GM10266 (cell line): Measurements from ENCODE around the gene LINGO3.
A peak's percentile ranks its signal among the peaks of the same experiment; 100 is the strongest.

Experiments
- DNase-seq: peaks from one replicate; pipeline ENCODE4 v3.0.0; 2012; ENCODE audit errors: extremely low spot score
- TF ChIP-seq, protein P1 (sequence below): IDR thresholded peaks from 2 replicates; pipeline ENCODE4 v1.5.1; 2012; ENCODE audit warnings: mild to moderate bottlenecking, low read depth; ENCODE audit not compliant: control insufficient read depth, insufficient read depth; ENCODE audit errors: missing control alignments

The LINGO3 gene, protein sequence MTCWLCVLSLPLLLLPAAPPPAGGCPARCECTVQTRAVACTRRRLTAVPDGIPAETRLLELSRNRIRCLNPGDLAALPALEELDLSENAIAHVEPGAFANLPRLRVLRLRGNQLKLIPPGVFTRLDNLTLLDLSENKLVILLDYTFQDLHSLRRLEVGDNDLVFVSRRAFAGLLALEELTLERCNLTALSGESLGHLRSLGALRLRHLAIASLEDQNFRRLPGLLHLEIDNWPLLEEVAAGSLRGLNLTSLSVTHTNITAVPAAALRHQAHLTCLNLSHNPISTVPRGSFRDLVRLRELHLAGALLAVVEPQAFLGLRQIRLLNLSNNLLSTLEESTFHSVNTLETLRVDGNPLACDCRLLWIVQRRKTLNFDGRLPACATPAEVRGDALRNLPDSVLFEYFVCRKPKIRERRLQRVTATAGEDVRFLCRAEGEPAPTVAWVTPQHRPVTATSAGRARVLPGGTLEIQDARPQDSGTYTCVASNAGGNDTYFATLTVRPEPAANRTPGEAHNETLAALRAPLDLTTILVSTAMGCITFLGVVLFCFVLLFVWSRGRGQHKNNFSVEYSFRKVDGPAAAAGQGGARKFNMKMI

DNA sequence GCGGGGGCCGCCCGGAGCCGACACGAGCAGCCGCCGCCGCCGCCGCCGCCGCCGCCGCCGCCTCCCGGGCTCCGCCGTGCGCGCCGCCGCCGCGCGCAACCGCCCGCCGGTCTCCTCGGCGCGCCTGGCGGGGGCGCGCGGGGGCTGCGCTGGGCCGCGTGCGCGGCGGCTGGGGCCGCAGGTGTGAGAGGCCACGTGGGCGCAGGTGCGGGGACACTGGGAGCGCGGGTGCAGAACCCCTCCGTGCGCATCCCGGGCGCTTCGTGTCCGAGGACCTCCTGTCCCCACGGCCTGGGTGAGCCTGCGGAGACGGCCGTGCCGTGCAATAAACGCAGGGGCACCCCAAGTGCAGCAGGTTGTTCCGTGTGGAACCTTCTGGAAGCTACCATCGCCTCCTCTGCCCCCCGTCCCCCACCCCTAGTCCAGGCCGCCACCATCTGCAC lies at the start of gene LINGO3:
Gene LINGO3 (minus strand): TSS at position 41 of the 443 bp plus-strand sequence. CDS start 16,378 bp downstream, outside the sequence.
- DNase-seq: no peak
- TF ChIP-seq, protein P1, sequence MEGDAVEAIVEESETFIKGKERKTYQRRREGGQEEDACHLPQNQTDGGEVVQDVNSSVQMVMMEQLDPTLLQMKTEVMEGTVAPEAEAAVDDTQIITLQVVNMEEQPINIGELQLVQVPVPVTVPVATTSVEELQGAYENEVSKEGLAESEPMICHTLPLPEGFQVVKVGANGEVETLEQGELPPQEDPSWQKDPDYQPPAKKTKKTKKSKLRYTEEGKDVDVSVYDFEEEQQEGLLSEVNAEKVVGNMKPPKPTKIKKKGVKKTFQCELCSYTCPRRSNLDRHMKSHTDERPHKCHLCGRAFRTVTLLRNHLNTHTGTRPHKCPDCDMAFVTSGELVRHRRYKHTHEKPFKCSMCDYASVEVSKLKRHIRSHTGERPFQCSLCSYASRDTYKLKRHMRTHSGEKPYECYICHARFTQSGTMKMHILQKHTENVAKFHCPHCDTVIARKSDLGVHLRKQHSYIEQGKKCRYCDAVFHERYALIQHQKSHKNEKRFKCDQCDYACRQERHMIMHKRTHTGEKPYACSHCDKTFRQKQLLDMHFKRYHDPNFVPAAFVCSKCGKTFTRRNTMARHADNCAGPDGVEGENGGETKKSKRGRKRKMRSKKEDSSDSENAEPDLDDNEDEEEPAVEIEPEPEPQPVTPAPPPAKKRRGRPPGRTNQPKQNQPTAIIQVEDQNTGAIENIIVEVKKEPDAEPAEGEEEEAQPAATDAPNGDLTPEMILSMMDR: no peak

DNA sequence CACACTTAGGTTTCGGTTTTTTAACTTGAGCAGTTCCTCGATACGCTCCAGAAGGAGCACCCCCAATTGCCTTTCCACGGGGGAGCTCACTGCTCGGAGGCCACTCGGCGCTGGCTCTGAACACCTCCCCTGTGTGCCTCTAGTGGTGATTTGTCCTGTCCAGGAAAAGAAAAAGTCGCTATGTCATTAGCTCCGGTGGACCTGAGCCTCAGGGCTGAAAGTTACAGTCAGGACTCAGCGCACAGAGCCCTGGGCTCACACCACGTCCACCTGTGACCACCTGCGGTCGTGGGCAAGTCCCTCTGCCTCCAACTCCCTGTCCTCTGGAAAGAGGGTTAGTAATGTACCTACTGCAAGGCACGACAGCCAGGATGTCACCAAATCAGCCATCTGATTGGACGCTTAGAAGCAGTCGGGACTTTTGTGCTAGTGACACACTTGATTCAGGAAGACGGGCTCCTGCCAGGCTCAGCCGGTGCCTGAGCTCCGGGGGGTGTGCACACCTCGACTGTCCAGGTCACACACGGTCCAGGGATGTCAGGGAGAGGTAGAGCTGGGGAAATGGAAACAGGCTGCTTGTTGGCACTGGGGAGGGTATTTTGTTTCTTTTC lies 48.2 kb upstream of the LINGO3 start:
- TF ChIP-seq, protein P1: no peak
- DNase-seq: peak; percentile 29

DNA sequence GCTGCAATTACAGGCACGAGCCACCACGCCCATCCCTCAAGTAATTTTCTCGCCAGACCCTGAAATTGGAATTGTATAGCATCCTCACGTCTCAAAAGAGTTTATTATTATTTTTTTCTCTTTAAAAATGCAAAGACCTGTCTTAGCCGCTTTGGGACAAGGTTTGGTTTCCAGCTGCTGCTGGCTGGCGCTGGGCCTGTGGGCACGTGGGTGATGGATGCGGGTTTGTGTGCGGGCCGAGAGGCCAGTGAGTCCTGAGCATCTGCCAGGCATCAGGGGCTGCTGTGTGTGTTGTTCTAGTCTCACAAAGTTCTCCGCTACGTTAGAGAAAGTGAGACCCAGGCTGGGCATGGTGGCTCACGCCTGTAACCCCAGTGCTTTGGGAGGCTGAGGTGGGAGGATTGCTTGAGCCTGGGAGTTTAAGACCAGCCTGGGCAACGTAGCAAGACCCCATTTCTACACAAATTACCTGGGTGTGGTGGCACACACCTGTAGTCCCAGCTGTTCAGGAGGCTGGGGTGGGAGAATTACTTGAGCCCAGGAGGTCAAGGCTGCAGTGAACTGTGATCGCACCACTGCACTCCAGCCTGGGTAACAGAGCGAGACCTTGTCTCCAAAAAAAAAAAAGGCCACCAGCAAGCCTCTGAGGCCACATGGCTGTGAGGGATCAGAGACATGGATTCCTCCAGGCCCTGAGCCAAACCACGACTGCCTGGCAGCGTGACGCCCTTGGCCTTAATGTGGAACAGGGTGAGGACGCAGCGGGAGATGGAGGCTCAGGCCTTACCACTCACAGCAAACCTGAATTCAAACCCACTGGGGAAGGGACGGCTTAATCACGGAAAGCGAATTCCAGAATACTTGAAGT lies 47.4 kb upstream of the LINGO3 start:
- TF ChIP-seq, protein P1: no peak
- no peak for DNase-seq

DNA sequence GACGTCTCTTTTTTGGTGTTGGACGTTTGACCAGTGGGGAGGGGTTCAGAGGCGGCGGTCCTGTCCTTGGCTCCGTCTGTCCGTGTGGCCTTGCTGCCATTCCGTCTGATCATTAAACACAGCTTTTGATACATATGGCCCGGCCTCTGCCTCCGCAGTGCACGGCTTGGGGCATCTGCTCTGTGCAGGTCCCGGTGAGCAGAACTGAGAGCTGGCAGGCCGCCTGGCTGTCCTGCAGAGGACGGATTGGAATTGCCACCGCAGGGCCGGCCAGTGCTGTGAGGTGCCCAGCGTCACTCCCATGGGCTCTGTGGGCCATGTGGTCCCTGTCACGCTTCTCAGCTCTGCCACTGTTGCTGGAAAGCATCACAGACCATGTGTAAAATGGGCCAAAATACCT lies 46.7 kb upstream of the LINGO3 start:
- TF ChIP-seq, protein P1: no peak

DNA sequence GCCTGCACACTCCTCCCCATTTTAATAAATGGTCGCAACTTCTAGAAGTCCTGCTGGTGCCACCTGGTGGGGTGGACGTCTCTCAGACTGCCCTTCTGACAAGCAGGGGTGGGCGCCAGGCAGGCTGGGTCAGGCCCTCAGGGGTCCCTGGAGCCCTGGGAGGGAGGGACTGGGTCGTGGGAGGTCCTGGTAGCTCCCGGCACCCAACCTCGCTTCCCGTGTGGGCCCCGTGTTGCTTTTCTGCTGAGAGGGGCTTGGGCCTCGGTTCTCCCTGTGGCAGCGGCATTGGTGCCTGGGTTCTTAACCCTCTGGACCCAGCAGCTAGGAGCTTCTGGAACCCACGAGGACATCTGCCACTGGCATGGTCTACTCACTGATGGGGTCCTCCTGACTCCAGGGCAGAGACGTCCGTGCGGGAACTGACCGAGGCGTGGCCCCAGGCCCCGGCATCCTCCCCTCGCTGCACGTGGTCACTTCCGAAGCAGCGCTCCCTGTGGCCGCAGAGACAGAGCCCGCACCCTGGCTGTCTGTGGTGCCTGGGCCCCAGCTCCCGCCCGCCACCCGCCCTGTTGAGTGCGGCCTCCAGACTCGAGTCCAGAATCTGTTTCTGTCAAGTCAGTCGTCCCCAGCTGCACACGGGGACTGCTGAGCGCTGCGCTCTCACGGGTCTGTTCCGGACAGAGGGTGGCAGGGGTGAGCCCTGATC lies 46.1 kb upstream of the LINGO3 start:
- TF ChIP-seq, protein P1: peak; percentile 3

More for the DNA sequence above, 46.7 kb upstream of the LINGO3 start:
- no peak for DNase-seq

DNA sequence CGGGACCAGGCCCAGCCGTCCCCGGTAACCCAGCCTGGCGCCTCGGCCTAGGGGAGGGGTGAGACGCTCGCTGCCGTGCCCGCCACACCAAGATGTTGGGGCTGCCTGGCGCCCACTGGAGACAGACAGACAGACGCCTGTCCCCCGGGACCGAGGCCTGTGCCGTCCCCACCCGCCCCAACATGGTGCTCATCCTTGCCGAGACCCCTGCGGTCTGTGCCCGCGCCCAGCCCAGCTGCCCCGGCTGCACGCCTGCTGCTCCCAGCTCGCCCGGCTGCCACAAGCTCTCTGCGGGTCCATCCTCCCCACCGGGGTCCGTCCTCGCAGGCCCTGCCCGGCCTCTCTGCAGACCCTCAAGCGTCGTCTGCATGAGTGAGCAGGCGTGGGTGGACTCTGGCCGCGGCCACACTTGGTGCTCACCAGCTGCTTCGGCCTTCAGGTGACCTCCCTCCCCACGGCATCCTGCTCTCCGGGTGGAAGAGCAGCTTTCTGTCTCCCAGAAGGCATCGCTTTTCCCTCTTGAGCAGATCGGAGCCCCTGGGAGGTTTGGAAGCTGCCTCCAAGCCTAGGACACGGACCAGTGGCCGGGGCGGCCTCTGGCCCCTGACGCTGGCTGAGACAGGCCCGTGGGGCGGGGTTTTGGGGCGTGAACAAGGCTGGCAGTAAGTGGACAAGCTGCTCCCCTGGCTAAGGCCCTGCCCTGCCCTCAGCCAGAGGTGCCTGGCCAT lies 45.4 kb upstream of the LINGO3 start:
- no peak for DNase-seq
- TF ChIP-seq, protein P1: no peak

More for the DNA sequence above, 46.1 kb upstream of the LINGO3 start:
- no peak for DNase-seq
